Mesenchymal stem cell (in vitro differentiated cells and primary cell): ENCODE results near the gene SPATA21. TPM values are rescaled to one million over a fixed set of nuclear protein-coding genes. Genes with fewer than 3 reads are reported as not detected.
"Not testable (repeated sequence)": the region's sequence is repeated elsewhere in the genome, so short reads cannot be mapped to it uniquely, and the experiment has no call there.

Experiments used
- DNase-seq: peaks from one replicate; pipeline ENCODE4 v3.0.0-alpha.2; 2013
- H2AFZ ChIP-seq: one replicate; pipeline ENCODE4 v1.6.1; 2013; ENCODE audit warnings: low read depth, mild to moderate bottlenecking, control low read depth, inconsistent platforms, low read length, moderate library complexity
- H2AK5ac ChIP-seq: 2 replicates; pipeline ENCODE4 v1.6.1; 2013; ENCODE audit warnings: low read length, moderate library complexity, mild to moderate bottlenecking, inconsistent platforms; ENCODE audit not compliant: severe bottlenecking
- H2BK120ac ChIP-seq: one replicate; pipeline ENCODE4 v1.6.1; 2013; ENCODE audit warnings: low read depth, mild to moderate bottlenecking, inconsistent platforms, low read length, moderate library complexity
- H2BK12ac ChIP-seq, 2 experiments: one replicate each; pipeline ENCODE4 v1.6.1; 2013; ENCODE audit warnings: inconsistent platforms in 2 of 2, low read length in 2 of 2, mild to moderate bottlenecking in 2 of 2, moderate library complexity in 2 of 2, control low read depth in 1 of 2
- H2BK15ac ChIP-seq: one replicate; pipeline ENCODE4 v1.6.1; 2013; ENCODE audit warnings: mild to moderate bottlenecking, low read depth, inconsistent platforms; ENCODE audit not compliant: poor library complexity, severe bottlenecking
- H2BK5ac ChIP-seq: 2 replicates; pipeline ENCODE4 v1.6.1; 2013; ENCODE audit warnings: low read depth, mild to moderate bottlenecking, low read length, control low read depth, inconsistent platforms; ENCODE audit not compliant: poor library complexity, severe bottlenecking
- H3K14ac ChIP-seq, 2 experiments: one replicate each; pipeline ENCODE4 v1.6.1; 2013; ENCODE audit warnings: inconsistent platforms in 2 of 2, low read length in 2 of 2, control low read depth in 1 of 2, mild to moderate bottlenecking in 1 of 2, moderate library complexity in 1 of 2
- H3K18ac ChIP-seq, 2 experiments: one replicate each; pipeline ENCODE4 v1.6.1; 2013; ENCODE audit warnings: inconsistent platforms in 2 of 2, low read length in 2 of 2, control low read depth in 1 of 2, low read depth in 1 of 2, mild to moderate bottlenecking in 1 of 2
- H3K23ac ChIP-seq, 2 experiments: one replicate each; pipeline ENCODE4 v1.6.1; 2013; ENCODE audit warnings: inconsistent platforms in 2 of 2, low read length in 2 of 2, mild to moderate bottlenecking in 2 of 2, moderate library complexity in 2 of 2, control low read depth in 1 of 2
- H3K27ac ChIP-seq: 2 replicates; pipeline ENCODE4 v1.5.1; 2013; ENCODE audit warnings: mild to moderate bottlenecking, moderate library complexity, low read length, control low read depth, inconsistent platforms; ENCODE audit not compliant: poor library complexity, severe bottlenecking
- H3K27me3 ChIP-seq, 2 experiments: 2 replicates each; pipeline versions ENCODE4 v1.6.1 to v1.7.0; 2013; ENCODE audit warnings: low read length in 2 of 2, mild to moderate bottlenecking in 2 of 2, moderate library complexity in 2 of 2, control low read depth in 1 of 2, inconsistent platforms in 1 of 2; ENCODE audit not compliant: control insufficient read depth in 1 of 2, insufficient read depth in 1 of 2
- H3K36me3 ChIP-seq, 2 experiments: 2 replicates each; pipeline versions ENCODE4 v1.6.1 to v1.7.0; 2013; ENCODE audit warnings: low read length in 2 of 2, control low read depth in 1 of 2, inconsistent platforms in 1 of 2, low read depth in 1 of 2, mild to moderate bottlenecking in 1 of 2; ENCODE audit not compliant: insufficient read depth in 2 of 2, control insufficient read depth in 1 of 2
- H3K4ac ChIP-seq, 2 experiments: one replicate each; pipeline ENCODE4 v1.6.1; 2013; ENCODE audit warnings: inconsistent platforms in 2 of 2, low read length in 2 of 2, mild to moderate bottlenecking in 2 of 2, moderate library complexity in 2 of 2, control low read depth in 1 of 2, low read depth in 1 of 2
- H3K4me1 ChIP-seq: 2 replicates; pipeline ENCODE4 v1.6.1; 2013; ENCODE audit warnings: low read depth, low read length, control low read depth; ENCODE audit not compliant: control insufficient read depth, insufficient read depth
- H3K4me2 ChIP-seq: 2 replicates; pipeline ENCODE4 v1.6.1; 2013; ENCODE audit warnings: low read length, mild to moderate bottlenecking, inconsistent platforms; ENCODE audit not compliant: poor library complexity, severe bottlenecking
- H3K4me3 ChIP-seq, 2 experiments: 2 replicates each; pipeline versions ENCODE4 v1.5.1 to v1.7.0; 2013; ENCODE audit warnings: low read length in 2 of 2, mild to moderate bottlenecking in 2 of 2, control low read depth in 1 of 2, low read depth in 1 of 2; ENCODE audit not compliant: insufficient read depth in 1 of 2
- H3K79me1 ChIP-seq: replicated peaks from 2 replicates; pipeline ENCODE4 v1.6.1; 2013; ENCODE audit warnings: mild to moderate bottlenecking, control low read depth, low read length, inconsistent platforms; ENCODE audit not compliant: poor library complexity, severe bottlenecking
- H3K9ac ChIP-seq: 2 replicates; pipeline ENCODE4 v1.7.0; 2013; ENCODE audit warnings: mild to moderate bottlenecking, low read length, moderate library complexity
- H3K9me3 ChIP-seq: 2 replicates; pipeline ENCODE4 v1.7.0; 2013; ENCODE audit warnings: mild to moderate bottlenecking, low read length; ENCODE audit not compliant: control insufficient read depth
- H4K8ac ChIP-seq: one replicate; pipeline ENCODE4 v1.6.1; 2013; ENCODE audit warnings: inconsistent platforms, mild to moderate bottlenecking, low read length, moderate library complexity
- H4K91ac ChIP-seq: one replicate; pipeline ENCODE4 v1.6.1; 2013; ENCODE audit warnings: mild to moderate bottlenecking, low read length, inconsistent platforms
- WGBS: methylation state at CpG from one replicate; pipeline ENCODE4 v1.1.7; 2013; ENCODE audit warnings: mixed read lengths; 5-methylcytosine and 5-hydroxymethylcytosine counted together
- polyA plus RNA-seq, 2 experiments: library from polyadenylated mRNA; stranded (reverse); fragments of 200-250 nt; gene quantifications; one replicate each; pipeline ENCODE4 v1.2.3, GENCODE V29; 2013

SPATA21 gene
- polyA plus RNA-seq (2013, experiment 1 of 2) = not detected
- polyA plus RNA-seq (2013, experiment 2 of 2) = 0.05 TPM

GRCh38 chr1:16436946-16437474 lies at the start of gene SPATA21:
Gene SPATA21, minus strand, starts transcription at chr1:16437424. Its CDS starts 6,053 bp downstream, at chr1:16431371.
- H3K9ac ChIP-seq = no peak within 1 kb of the TSS
- no peak within 1 kb of the TSS for H4K8ac ChIP-seq
- H2AK5ac ChIP-seq = no peak within 1 kb of the TSS

DNA sequence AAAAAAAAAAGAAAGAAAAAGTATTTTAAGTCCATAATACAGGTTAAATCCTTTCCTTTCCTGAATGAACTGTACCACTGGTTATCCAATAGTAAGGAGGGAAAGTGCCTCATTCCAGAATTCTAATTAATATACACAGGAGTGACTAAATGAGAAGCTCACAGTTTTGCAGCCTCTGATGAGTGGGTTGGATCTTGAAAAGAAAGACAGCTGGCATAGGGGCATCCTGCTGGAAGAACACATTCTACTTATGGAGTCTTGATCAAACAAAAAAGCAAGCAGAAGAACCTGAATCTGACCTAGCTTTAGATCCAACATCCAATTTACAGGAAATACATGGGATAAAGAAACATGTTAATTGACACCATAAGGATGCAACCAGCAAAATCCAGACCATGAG lies 49.8 kb upstream of the SPATA21 start:
- not testable (repeated sequence) for H2AFZ ChIP-seq, H3K14ac ChIP-seq, H2AK5ac ChIP-seq, H4K8ac ChIP-seq, H3K27me3 ChIP-seq, H2BK5ac ChIP-seq, H3K4me3 ChIP-seq, H3K4me1 ChIP-seq, H3K9me3 ChIP-seq, H2BK15ac ChIP-seq, H3K18ac ChIP-seq, H3K23ac ChIP-seq, H3K27ac ChIP-seq, H3K4ac ChIP-seq, H2BK12ac ChIP-seq, H3K4me2 ChIP-seq, H2BK120ac ChIP-seq, DNase-seq, H3K9ac ChIP-seq, H4K91ac ChIP-seq
- peaks cover 35 to 80% of the 10 kb centered on the region in 2 experiments for H3K36me3 ChIP-seq
- H3K79me1 ChIP-seq = peaks cover 22% of the 10 kb centered on the region

More at GRCh38 chr1:16436946-16437474, at the start of gene SPATA21:
- Histone ChIP-seq H2BK12ac (no peak within 1 kb of the TSS), H2BK15ac (no peak within 1 kb of the TSS), H2BK5ac (no peak within 1 kb of the TSS), H3K23ac (no peak within 1 kb of the TSS), H3K9me3 (no peaks in the 10 kb centered on the region), H3K36me3 (peaks cover 0 to 1% of the 10 kb centered on the region in 2 experiments), H3K79me1 (peaks cover 2% of the 10 kb centered on the region), H3K18ac (no peak within 1 kb of the TSS), H3K4me1 (peaks cover 5% of the 10 kb centered on the region), H3K4me3 (no peak within 1 kb of the TSS), H3K4ac (no peak within 1 kb of the TSS), H2BK120ac (no peak within 1 kb of the TSS), H3K14ac (no peak within 1 kb of the TSS), H3K4me2 (no peak within 1 kb of the TSS), H3K27ac (no peak within 1 kb of the TSS), H4K91ac (no peak within 1 kb of the TSS), H3K27me3 (peaks cover 7 to 15% of the 10 kb centered on the region in 2 experiments), H2AFZ (no peak within 1 kb of the TSS)
- no peak for DNase-seq
- WGBS = 90% methylated on average over 3 of the region's 3 CpGs

DNA sequence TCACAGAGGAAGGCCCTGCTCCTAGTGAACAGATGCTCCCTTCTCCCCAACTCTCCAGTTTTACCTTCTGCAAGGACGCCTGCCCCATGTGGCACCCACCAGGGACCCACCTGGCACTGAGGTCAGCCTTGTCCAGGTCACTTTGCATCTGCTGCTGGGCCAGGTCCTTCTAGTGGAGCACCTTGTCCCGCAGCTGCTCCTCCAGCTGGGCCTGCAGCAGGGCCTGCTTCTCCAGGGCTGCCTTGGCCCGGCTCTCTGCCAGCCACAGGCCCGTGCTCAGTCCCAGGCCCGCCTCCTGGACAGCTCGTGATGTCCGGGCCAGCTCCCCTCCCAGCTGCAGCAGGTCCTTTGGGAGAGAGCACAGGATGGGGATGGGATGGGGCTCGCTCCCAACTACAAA lies 49.1 kb upstream of the SPATA21 start:
- not testable (repeated sequence) for H2BK120ac ChIP-seq
- peaks cover 16% of the 10 kb centered on the region for H3K79me1 ChIP-seq
- WGBS = 95% methylated on average over 8 of the region's 8 CpGs

DNA sequence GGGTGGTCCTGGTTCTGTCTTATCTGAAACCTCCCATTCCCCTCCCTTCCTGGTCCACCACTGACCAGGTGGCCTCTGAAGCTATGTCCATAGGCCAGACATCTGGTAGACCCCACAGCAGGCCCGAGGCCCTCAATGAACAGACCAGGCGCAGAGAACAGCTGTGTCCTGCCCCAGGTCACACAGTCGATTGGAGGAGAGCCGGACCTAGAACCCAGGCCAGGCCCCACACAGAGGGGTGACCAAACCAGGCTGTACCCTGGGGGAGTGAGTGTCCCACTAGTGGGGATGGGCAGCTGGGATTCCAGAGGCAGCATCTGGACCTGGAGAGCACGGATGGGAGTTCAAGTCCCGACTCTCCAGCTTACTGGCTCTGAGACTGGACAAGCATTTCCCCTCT lies 47.7 kb upstream of the SPATA21 start:
- no peaks in the 10 kb centered on the region for H3K4me1 ChIP-seq
- H3K18ac ChIP-seq = no peak overlapping the region
- no peak overlapping the region for H4K8ac ChIP-seq
- no peak overlapping the region for H2BK15ac ChIP-seq
- no peak overlapping the region for H2AK5ac ChIP-seq
- H3K9me3 ChIP-seq = no peaks in the 10 kb centered on the region
- H2BK12ac ChIP-seq = no peak overlapping the region
- H3K4me3 ChIP-seq = no peak overlapping the region
- no peak overlapping the region for H3K23ac ChIP-seq
- 97% methylated on average over 6 of the region's 6 CpGs for WGBS
- H3K27ac ChIP-seq = no peak overlapping the region
- H3K4me2 ChIP-seq = no peak overlapping the region
- DNase-seq = no peak
- no peaks in the 10 kb centered on the region for H3K27me3 ChIP-seq
- no peak overlapping the region for H2BK5ac ChIP-seq
- peaks cover 51 to 72% of the 10 kb centered on the region in 2 experiments for H3K36me3 ChIP-seq
- no peak overlapping the region for H3K4ac ChIP-seq
- H3K9ac ChIP-seq = no peak overlapping the region
- H2BK120ac ChIP-seq = no peak overlapping the region
- peaks cover 16% of the 10 kb centered on the region for H3K79me1 ChIP-seq
- H3K14ac ChIP-seq = no peak overlapping the region
- H2AFZ ChIP-seq = no peak overlapping the region
- no peak overlapping the region for H4K91ac ChIP-seq

More for the DNA sequence above, 49.1 kb upstream of the SPATA21 start:
- H3K4me3 ChIP-seq, H4K91ac ChIP-seq, H3K14ac ChIP-seq, H3K18ac ChIP-seq, H3K9ac ChIP-seq, H3K23ac ChIP-seq, H3K4me2 ChIP-seq, H3K4me1 ChIP-seq, H2BK5ac ChIP-seq, H2BK12ac ChIP-seq, H3K27me3 ChIP-seq, DNase-seq, H3K27ac ChIP-seq, H3K9me3 ChIP-seq, H3K4ac ChIP-seq, H2BK15ac ChIP-seq, H2AK5ac ChIP-seq, H2AFZ ChIP-seq, H4K8ac ChIP-seq: not testable (repeated sequence)
- H3K36me3 ChIP-seq = peaks cover 40 to 74% of the 10 kb centered on the region in 2 experiments
